ENCODE results near the gene PDE1A.
A peak's percentile ranks its signal among the peaks of the same experiment; 100 is the strongest.

The PDE1A gene

DNA sequence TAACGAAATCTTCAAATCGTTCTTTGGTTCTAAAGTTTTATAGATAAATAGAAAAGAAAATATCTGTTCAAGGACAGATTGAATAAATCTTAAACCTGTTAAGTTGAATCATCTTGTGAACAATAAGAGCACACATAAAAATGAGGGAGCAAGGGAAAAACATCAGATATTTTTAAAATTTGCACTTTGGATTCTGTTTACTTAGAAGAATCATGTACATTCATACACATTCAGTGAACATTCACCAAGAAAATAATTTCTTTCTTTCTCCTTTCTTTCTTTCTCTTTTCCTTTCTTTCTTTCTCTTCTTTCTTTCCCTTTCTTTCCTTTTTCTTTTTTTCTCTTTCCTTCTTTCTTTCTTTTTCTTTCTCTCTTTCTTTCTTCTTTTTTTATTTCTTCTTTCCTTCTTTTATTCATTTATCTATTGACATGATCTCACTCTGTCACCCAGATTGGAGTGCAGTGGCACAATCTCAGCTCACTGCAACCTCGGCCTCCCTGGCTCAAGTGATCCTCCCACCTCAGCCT lies 164.9 kb downstream of the PDE1A start:
- DNase-seq: no peak

GRCh38 chr2:182259629-182260150 lies 167.1 kb downstream of the PDE1A start:
- no peak for DNase-seq

- no peak for DNase-seq
Measured at GRCh38 chr2:182252534-182252933, 174.3 kb downstream of the PDE1A start.

GRCh38 chr2:182248898-182249297 lies 177.9 kb downstream of the PDE1A start:
- no peak for DNase-seq

DNA sequence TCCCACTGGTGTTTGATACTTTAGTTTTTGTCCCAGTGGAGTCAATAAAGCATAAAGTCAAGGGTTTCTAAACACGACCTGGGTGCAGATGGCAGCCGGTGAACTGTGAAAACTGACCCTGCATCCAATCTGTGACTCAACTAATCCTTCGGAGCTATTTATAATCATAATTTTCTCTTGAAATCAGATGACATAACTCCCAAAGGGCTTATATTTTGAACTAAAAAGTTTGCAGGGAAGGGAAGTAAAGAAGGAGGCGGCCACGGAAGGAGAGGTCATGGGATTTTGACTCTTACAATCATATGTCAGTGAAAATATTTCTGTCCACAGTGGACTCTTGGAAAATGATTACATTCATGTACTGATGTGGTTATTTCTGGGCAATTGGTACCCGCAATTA lies 178.5 kb downstream of the PDE1A start:
- DNase-seq: no peak

DNA sequence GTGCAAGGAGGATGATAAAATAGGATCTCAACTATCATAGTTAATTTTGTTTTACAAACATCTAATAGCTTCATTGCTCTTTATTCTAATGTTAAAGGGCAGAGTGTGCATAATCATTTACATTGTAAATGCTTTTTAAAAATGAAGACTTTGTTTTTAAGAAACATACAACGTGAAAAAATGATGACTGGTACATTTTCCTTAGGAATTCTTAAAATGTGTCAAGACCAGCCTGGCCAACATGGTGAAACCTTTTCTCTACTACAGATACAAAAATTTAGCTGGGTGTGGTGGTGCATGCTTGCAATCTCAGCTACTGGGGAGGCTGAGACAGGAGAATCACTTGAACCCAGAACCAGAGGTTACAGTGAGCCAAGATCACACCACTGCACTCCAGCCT lies 179.0 kb downstream of the PDE1A start:
- no peak for DNase-seq

DNA sequence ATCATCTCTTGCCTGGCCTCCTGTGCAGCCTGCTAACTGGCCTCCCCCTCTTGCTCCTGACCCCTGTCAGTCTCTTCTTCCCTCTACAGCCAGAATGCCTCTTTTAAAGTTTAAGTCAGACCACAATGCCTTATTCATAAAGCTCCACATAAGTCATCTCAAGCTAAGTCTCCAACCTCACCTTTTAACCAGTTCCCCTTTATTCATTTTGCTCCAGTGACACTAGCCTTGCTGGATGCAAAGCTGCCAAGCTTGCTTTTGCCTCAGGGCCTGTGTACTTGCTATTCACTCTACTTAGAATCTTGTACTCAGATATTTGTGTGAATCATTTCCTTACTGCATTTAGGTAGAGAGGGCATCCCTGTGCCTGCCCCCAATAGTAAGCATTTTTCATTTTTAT lies 180.9 kb downstream of the PDE1A start:
- no peak for DNase-seq

GRCh38 chr2:182242609-182243008 lies 184.2 kb downstream of the PDE1A start:
- DNase-seq: no peak

DNA sequence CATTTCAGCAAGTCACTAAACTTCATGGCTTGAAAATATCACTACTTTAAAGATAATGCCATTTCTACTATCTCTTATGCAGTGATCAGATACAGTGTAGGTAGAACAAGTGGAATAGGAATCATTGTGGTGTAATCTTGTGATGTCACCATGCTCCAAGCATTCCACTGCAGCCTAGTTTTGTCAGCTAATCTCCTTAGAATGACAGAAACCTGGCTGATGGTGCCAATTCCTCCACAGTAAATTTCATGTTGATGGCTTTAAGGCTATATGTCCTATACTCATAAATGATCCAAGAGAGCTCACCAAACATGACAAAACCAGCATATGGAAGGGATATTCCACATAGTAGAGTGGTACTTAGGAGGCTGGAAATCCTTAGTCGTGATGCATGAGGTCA lies 184.9 kb downstream of the PDE1A start:
- no peak for DNase-seq

GRCh38 chr2:182240862-182241371 lies 185.9 kb downstream of the PDE1A start:
- DNase-seq: peak; percentile 20 to 48

GRCh38 chr2:182230561-182230960 lies 196.3 kb downstream of the PDE1A start:
- no peak for DNase-seq

- DNase-seq: no peak
Measured at GRCh38 chr2:182229297-182229696, 197.5 kb downstream of the PDE1A start.

- no peak for DNase-seq
Measured at GRCh38 chr2:182228741-182229140, 198.1 kb downstream of the PDE1A start.

- DNase-seq: no peak
Measured at GRCh38 chr2:182228073-182228473, 198.8 kb downstream of the PDE1A start.

GRCh38 chr2:182226807-182227206 lies 200.0 kb downstream of the PDE1A start:
- no peak for DNase-seq

DNA sequence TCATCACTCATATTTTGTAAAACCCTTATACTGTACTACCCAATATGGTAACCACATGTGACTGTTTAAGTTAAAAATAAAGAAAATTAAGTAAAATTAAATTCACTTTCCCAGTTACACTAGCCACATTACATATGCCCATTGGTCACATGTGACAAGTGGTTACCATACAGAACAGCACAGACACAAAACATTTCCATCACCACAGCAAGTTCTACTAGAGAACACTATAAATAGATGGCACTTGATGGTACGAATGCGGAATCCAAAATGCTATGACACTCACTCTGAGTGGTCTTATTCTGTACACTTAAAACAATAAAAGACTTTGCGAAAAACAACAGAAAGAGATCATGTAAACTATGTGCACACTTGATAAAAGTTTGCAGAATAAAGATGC lies 202.2 kb downstream of the PDE1A start:
- no peak for DNase-seq

DNA sequence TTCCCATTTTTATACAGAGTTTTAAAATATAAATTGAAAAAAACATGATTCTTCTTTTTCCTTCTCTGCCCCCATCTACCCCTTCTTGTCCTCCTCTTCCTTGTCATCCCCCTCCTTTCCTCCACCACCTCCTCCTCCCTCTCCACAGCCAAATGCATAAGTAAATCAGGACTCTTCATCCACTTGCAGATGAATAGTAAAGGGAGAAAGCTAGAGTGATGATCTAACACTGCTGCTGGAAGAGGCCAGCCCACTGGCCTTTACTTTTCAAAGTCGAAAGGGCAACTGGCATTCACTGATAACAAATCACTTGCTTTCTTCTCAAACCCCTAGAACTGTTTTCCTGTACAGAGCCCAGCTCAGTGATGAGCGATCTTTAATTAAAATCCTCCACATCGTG lies 205.8 kb downstream of the PDE1A start:
- DNase-seq: no peak

DNA sequence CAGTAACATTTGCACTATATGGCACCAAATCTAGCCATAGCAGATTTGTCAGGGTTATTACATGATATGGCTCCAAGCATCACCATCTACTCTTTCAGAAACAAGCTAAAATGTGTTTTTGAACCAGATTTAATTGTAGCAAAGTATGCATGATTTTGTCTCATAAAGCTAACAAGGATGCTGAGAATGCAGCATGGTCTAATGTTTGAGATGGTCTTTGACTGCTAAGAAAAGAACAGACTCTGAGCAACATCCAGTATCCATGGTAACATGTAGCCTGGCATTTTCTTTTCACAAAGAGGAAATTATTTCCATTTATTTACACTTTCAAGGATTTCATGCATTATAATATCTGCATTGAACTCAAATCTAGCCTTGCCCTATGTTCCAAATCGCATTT lies 206.5 kb downstream of the PDE1A start:
- no peak for DNase-seq

DNA sequence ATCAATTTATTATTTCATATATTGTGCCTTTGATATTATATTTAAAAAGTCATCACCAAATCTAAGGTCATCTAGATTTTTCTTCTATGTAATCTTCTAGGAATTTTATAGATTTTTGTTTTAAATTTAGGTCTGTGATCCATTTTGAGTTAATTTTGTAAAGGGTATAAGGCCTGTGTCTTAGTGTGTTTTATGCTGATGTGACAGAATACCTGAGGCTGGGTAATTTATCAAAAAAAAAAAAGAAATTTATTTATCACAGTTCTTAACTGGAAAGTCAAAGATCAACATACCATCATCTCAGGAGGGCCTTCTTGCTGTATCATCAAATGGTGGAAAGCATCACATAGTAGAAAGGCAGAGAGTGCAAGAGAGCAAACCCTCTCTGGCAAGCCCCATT lies 216.2 kb downstream of the PDE1A start:
- DNase-seq: no peak

DNA sequence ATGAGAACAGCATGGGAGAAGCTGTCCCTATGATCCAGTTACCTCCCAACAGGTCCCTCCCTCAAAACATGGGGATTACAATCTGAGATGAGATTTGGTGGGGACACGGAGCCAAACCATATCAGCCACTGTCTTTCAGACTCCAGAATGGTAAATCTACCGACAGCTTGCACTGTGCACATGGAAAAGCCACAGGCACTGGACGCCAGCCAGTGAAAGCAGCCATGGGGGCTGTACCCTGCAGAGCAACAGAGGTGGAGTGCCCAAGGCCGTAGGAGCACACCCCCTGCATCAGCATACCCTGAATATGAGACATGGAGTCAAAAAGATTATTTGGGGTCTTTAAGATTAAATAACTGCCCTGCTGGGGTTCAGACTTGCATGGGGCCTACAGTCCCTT lies 218.4 kb downstream of the PDE1A start:
- no peak for DNase-seq

GRCh38 chr2:182207049-182207746 lies 219.6 kb downstream of the PDE1A start:
- DNase-seq: no peak

DNA sequence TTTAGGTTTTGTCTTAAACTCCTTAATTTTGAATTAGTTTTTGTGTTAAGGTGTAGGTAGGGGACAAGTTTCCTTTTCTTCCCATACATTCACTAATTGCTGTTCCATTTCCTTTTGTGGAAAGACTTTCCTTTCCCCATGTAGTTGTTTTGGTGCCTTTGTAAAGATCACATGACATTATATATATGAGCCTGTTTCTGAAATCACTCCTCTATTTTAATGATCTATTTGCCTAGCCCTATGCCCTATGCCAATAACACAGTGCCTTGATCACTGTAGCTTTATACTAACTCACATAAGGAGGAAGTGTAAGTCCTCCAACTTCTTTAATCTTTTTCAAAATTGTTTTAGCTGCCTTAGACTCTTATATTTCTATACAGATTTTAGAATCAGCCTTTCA lies 229.3 kb downstream of the PDE1A start:
- DNase-seq: no peak

DNA sequence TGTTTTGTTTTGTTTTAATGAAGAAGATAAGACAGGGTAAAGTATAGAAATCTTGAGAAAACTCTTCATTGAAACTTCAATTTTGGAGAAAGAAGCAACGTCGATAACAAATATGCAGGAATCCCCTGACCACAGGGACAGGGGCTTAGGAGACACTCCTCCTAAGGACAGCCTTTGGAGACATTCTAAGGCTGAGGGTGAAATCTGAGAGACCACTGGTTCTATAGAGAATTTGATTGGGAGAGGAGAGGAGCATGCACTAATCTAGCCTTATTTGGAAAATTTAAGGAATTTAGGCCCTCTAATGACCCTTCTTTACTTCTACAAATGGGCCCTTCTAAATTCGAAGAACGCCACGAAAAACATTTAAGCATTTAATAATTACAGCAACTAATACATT lies 233.5 kb downstream of the PDE1A start:
- no peak for DNase-seq

DNA sequence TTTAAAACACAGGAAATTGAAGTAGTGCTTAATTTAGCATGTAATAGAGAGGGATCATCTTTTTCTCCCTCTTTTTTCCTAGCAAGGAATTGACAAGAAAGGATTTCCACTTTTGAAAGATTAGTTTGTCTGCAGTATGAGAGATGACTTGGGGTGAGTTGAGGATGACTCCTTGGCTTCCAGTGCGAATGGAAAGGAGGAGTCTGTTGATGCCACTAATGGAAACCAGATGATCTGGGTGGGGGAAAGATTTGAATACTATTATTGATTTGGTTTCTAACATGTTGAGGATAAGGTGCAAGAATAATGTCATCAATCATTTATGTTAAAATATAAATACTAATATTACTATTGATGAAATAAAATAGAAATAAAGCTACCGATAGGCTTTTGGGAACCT lies 235.8 kb downstream of the PDE1A start:
- no peak for DNase-seq

DNA sequence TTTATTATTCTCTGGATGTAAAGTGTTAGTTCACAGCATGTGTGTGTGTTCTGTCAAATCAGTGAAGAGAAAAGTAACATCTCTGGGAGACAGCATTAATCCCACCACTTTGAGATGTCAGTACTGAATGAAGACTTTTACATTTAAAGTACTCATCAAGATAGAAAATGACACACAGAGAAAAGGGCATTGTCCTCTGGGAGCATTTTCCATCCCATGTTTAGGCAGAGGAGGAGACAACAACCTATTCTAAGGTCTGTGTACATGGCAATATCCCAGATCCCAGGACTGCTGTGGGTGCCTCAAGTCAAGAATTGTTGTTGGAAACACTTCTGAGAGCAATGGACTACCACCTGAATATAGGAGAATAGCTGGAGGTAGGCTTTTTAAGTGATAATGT lies 239.7 kb downstream of the PDE1A start:
- DNase-seq: no peak

Measured in Kasumi-1 (cell line).